Neural cell (in vitro differentiated cells): Measurements from ENCODE around the gene RBM46. TPM values are rescaled to one million over a fixed set of nuclear protein-coding genes. Genes with fewer than 3 reads are reported as not detected.

Source experiments
- H2AFZ ChIP-seq: fragments of 200-600, 300-800 bp; sonication (generic), shearing (Covaris generic); 2 replicates; pipeline ENCODE4 v1.6.0; 2014; ENCODE audit warnings: low read depth, mild to moderate bottlenecking, antibody characterized with exemption, low read length, moderate library complexity
- H3F3A ChIP-seq: fragments of 200-600 bp; shearing (Covaris generic); 2 replicates; pipeline ENCODE4 v1.6.1; 2016; ENCODE audit warnings: mild to moderate bottlenecking, moderate library complexity, mixed read lengths, antibody characterized with exemption, low read length; ENCODE audit not compliant: insufficient read depth, poor library complexity, severe bottlenecking
- H3K27ac ChIP-seq: fragments of 200-600, 300-800 bp; sonication (generic), shearing (Covaris generic); 2 replicates; pipeline ENCODE4 v1.5.1; 2014; ENCODE audit warnings: mild to moderate bottlenecking, low read length, moderate library complexity
- H3K27me3 ChIP-seq: fragments of 300-800, 200-600 bp; sonication (generic), shearing (Covaris generic); 2 replicates; pipeline ENCODE4 v1.6.0; 2014; ENCODE audit warnings: mild to moderate bottlenecking, low read depth, low read length, moderate library complexity; ENCODE audit not compliant: insufficient read depth
- H3K36me3 ChIP-seq: fragments of 300-800, 200-600 bp; sonication (generic), shearing (Covaris generic); 2 replicates; pipeline ENCODE4 v1.5.1; 2014; ENCODE audit warnings: mild to moderate bottlenecking, antibody characterized with exemption, low read length, moderate library complexity; ENCODE audit not compliant: insufficient read depth
- H3K4me2 ChIP-seq: fragments of 300-800, 200-600 bp; sonication (generic), shearing (Covaris generic); 2 replicates; pipeline ENCODE4 v1.6.0; 2014; ENCODE audit warnings: mild to moderate bottlenecking, low read length
- H3K4me3 ChIP-seq: fragments of 300-800, 200-600 bp; sonication (generic), shearing (Covaris generic); 2 replicates; pipeline ENCODE4 v1.5.1; 2014; ENCODE audit warnings: mild to moderate bottlenecking, low read length, moderate library complexity
- H3K79me2 ChIP-seq: fragments of 200-600 bp; shearing (Covaris generic); replicated peaks from 2 replicates; pipeline ENCODE4 v1.6.0; 2014; ENCODE audit warnings: mild to moderate bottlenecking, low read length, moderate library complexity; ENCODE audit not compliant: insufficient read depth
- H3K9ac ChIP-seq: fragments of 300-800, 200-600 bp; sonication (generic), shearing (Covaris generic); 2 replicates; pipeline ENCODE4 v1.6.1; 2016; ENCODE audit warnings: mild to moderate bottlenecking, low read length, mixed read lengths
- H3K9me2 ChIP-seq: fragments of 200-600 bp; shearing (Covaris generic); 2 replicates; pipeline ENCODE4 v1.6.1; 2016; ENCODE audit warnings: mild to moderate bottlenecking, low read length, mixed read lengths; ENCODE audit not compliant: insufficient read depth
- H3K9me3 ChIP-seq: fragments of 200-600, 300-800 bp; sonication (generic), shearing (Covaris generic); 2 replicates; pipeline ENCODE4 v1.6.1; 2016; ENCODE audit warnings: mild to moderate bottlenecking, mixed run types, low read length, moderate library complexity, mixed read lengths
- H4K20me1 ChIP-seq: fragments of 200-600 bp; shearing (Covaris generic); 2 replicates; pipeline ENCODE4 v1.6.1; 2016; ENCODE audit warnings: mild to moderate bottlenecking, mixed run types; ENCODE audit not compliant: insufficient read depth
- EP300 ChIP-seq: fragments of 450-650 bp; conservative IDR thresholded peaks from 2 replicates; pipeline ENCODE4 v1.6.1; 2014; ENCODE audit warnings: antibody characterized with exemption, mild to moderate bottlenecking, moderate library complexity; ENCODE audit not compliant: poor library complexity, severe bottlenecking
- EZH2 ChIP-seq: fragments of 200-600, 300-800 bp; shearing (Covaris generic), sonication (generic); IDR thresholded peaks from 2 replicates; pipeline ENCODE4 v1.6.1; 2014; ENCODE audit warnings: antibody characterized with exemption, low read length, borderline replicate concordance, mild to moderate bottlenecking; ENCODE audit not compliant: insufficient read depth, poor library complexity, severe bottlenecking
- MXI1 ChIP-seq: fragments of 450-650 bp; conservative IDR thresholded peaks from 2 replicates; pipeline ENCODE4 v1.6.1; 2014; ENCODE audit warnings: antibody characterized with exemption, mild to moderate bottlenecking; ENCODE audit not compliant: poor library complexity, severe bottlenecking
- POLR2AphosphoS5 ChIP-seq: IDR thresholded peaks from 2 replicates; pipeline ENCODE4 v1.6.1; 2012
- RAD21 ChIP-seq: fragments of 450-650 bp; conservative IDR thresholded peaks from 2 replicates; pipeline ENCODE4 v1.6.1; 2014; ENCODE audit warnings: antibody characterized with exemption, mild to moderate bottlenecking, moderate library complexity
- SMC3 ChIP-seq: fragments of 450-650 bp; conservative IDR thresholded peaks from 2 replicates; pipeline ENCODE4 v1.6.1; 2014; ENCODE audit warnings: antibody characterized with exemption, mild to moderate bottlenecking, moderate library complexity; ENCODE audit not compliant: poor library complexity
- TAF1 ChIP-seq: IDR thresholded peaks from 2 replicates; pipeline ENCODE4 v1.6.1; 2012; ENCODE audit warnings: low read depth
- polyA plus RNA-seq: library from polyadenylated mRNA; depleted of rRNA; stranded (reverse); fragments of >200 nt; gene quantifications from 2 replicates; pipeline ENCODE4 v1.2.3, GENCODE V29; 2014
- TF ChIP-seq, protein P1 (sequence below): IDR thresholded peaks from 2 replicates; pipeline ENCODE4 v1.6.1; 2012; ENCODE audit warnings: borderline replicate concordance
- TF ChIP-seq, protein P2 (sequence below): fragments of 450-650 bp; IDR thresholded peaks from 2 replicates; pipeline ENCODE4 v1.5.1; 2014; ENCODE audit warnings: antibody characterized with exemption, mild to moderate bottlenecking, moderate library complexity; ENCODE audit not compliant: poor library complexity, severe bottlenecking

The RBM46 gene
- polyA plus RNA-seq, 1 donor from 2014 or later, result 0.09 TPM

DNA sequence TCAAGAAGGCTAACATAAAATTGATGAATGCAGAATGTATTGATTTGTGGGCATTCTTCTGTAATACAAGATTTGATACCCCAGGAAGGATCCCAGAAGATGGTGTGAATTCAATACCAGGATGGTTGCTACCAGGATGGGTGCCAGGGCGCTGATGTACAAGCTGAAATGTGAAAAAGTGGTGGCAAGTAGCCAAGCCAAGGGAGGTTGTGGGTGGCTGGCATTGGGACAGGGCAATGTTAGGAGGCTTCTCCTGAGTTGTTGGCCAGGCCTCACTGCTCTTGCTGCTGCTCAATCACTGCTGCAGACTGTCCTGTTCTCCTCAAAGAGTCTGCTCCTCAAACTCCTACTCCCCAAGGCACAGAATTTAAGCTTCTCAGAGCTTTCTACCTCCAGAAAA is 77.1 kb downstream of the RBM46 start:
- H2AFZ ChIP-seq, result no peak overlapping the region
- no peaks in the 10 kb centered on the region for H3F3A ChIP-seq
- TF ChIP-seq, protein P1, sequence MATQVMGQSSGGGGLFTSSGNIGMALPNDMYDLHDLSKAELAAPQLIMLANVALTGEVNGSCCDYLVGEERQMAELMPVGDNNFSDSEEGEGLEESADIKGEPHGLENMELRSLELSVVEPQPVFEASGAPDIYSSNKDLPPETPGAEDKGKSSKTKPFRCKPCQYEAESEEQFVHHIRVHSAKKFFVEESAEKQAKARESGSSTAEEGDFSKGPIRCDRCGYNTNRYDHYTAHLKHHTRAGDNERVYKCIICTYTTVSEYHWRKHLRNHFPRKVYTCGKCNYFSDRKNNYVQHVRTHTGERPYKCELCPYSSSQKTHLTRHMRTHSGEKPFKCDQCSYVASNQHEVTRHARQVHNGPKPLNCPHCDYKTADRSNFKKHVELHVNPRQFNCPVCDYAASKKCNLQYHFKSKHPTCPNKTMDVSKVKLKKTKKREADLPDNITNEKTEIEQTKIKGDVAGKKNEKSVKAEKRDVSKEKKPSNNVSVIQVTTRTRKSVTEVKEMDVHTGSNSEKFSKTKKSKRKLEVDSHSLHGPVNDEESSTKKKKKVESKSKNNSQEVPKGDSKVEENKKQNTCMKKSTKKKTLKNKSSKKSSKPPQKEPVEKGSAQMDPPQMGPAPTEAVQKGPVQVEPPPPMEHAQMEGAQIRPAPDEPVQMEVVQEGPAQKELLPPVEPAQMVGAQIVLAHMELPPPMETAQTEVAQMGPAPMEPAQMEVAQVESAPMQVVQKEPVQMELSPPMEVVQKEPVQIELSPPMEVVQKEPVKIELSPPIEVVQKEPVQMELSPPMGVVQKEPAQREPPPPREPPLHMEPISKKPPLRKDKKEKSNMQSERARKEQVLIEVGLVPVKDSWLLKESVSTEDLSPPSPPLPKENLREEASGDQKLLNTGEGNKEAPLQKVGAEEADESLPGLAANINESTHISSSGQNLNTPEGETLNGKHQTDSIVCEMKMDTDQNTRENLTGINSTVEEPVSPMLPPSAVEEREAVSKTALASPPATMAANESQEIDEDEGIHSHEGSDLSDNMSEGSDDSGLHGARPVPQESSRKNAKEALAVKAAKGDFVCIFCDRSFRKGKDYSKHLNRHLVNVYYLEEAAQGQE, result no peak
- no peak for TF ChIP-seq EZH2
- no peak for TF ChIP-seq EP300
- no peak for TF ChIP-seq MXI1
- no peak for TF ChIP-seq TAF1
- TF ChIP-seq POLR2AphosphoS5, result no peak

DNA sequence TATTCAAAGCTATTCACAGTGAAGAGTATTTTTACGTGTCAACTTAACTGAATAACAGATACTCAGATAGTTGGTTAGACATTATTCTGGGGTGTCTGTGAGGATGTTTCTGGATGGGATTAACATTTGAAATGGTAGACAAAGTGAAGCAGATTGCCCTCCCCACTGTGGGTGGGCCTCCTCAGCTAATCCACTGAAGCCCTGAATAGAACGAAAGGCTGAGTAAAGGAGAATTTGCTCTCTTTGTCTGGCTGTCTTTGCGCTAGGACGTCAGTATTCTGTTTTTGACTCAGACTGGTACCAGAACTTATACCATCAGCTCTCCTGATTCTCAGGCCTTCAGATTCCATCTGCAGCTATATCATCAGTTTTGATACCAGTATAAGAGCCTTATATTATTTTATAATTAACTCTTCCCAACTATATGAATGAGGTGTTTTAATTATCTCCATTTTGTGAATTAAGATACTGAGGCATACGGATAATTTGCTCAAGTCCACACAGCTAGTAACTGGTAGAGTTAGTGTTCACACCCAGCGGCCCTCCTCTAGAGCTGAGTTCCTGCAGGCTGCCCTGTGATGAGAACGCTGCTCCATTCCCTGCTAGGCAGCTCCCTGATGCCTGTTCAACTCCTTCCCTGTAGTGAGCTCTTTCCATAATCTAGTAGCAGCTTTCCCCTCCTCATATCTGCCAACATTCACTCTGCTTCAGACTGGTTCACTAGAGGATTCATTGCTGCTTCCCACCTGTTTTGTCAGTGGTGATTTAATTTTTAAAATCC is 87.5 kb downstream of the RBM46 start:
- Histone ChIP-seq H4K20me1 (no peaks in the 10 kb centered on the region), H3K79me2 (no peaks in the 10 kb centered on the region), H3K4me2 (no peak overlapping the region), H3K36me3 (no peaks in the 10 kb centered on the region), H3K9ac (no peak overlapping the region), H3K9me3 (peaks cover 6% of the 10 kb centered on the region), H3K27ac (no peak overlapping the region), H3F3A (no peaks in the 10 kb centered on the region), H2AFZ (no peak overlapping the region), H3K9me2 (no peaks in the 10 kb centered on the region), H3K4me3 (no peak overlapping the region), H3K27me3 (no peaks in the 10 kb centered on the region)
- TF ChIP-seq SMC3, result no peak
- no peak for TF ChIP-seq EZH2
- no peak for TF ChIP-seq TAF1
- TF ChIP-seq MXI1, result no peak
- no peak for TF ChIP-seq EP300
- no peak for TF ChIP-seq POLR2AphosphoS5
- TF ChIP-seq, protein P1, result no peak
- TF ChIP-seq, protein P2, sequence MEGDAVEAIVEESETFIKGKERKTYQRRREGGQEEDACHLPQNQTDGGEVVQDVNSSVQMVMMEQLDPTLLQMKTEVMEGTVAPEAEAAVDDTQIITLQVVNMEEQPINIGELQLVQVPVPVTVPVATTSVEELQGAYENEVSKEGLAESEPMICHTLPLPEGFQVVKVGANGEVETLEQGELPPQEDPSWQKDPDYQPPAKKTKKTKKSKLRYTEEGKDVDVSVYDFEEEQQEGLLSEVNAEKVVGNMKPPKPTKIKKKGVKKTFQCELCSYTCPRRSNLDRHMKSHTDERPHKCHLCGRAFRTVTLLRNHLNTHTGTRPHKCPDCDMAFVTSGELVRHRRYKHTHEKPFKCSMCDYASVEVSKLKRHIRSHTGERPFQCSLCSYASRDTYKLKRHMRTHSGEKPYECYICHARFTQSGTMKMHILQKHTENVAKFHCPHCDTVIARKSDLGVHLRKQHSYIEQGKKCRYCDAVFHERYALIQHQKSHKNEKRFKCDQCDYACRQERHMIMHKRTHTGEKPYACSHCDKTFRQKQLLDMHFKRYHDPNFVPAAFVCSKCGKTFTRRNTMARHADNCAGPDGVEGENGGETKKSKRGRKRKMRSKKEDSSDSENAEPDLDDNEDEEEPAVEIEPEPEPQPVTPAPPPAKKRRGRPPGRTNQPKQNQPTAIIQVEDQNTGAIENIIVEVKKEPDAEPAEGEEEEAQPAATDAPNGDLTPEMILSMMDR, result no peak
- no peak for TF ChIP-seq RAD21

More for the DNA sequence above, 77.1 kb downstream of the RBM46 start:
- Histone ChIP-seq H3K36me3 (no peaks in the 10 kb centered on the region), H3K9me2 (no peaks in the 10 kb centered on the region), H3K79me2 (no peaks in the 10 kb centered on the region), H3K4me2 (no peak overlapping the region), H3K4me3 (no peak overlapping the region), H3K9me3 (peaks cover 5% of the 10 kb centered on the region), H4K20me1 (no peaks in the 10 kb centered on the region), H3K27ac (no peak overlapping the region), H3K9ac (no peak overlapping the region), H3K27me3 (no peaks in the 10 kb centered on the region)
